C1 segment of cervical spinal cord (tissue), 14 donors: ENCODE data around the gene SMC4.

Source experiments
- DNase-seq, 14 donors: peaks; one replicate each; lab custom pipeline; 2025; lab: John Stamatoyannopoulos, UW

The SMC4 gene

GRCh38 chr3:160394009-160394392 is 5.4 kb upstream of the SMC4 start:
- no peak for DNase-seq

GRCh38 chr3:160395297-160395696 is 4.2 kb upstream of the SMC4 start:
- DNase-seq, result no peak

GRCh38 chr3:160398820-160399124 is 678 bp upstream of the SMC4 start:
- DNase-seq, result no peak

- peak in 5 of 14 donors; percentile 0 to 51 (median 40) for DNase-seq
Observed at GRCh38 chr3:160400030-160400701, 716 bp downstream of the SMC4 start.

- DNase-seq, result no peak
Observed at GRCh38 chr3:160400702-160401150, 1.3 kb downstream of the SMC4 start.

- DNase-seq, result no peak
Observed at GRCh38 chr3:160401291-160402095, 2.0 kb downstream of the SMC4 start.

- DNase-seq, result no peak
Observed at GRCh38 chr3:160402221-160403027, 3.0 kb downstream of the SMC4 start.

GRCh38 chr3:160403028-160403545 is 3.6 kb downstream of the SMC4 start:
- DNase-seq, result no peak

GRCh38 chr3:160403796-160404470 is 4.5 kb downstream of the SMC4 start:
- DNase-seq, result no peak

- DNase-seq, result no peak
Observed at GRCh38 chr3:160409812-160410610, 10.6 kb downstream of the SMC4 start.

GRCh38 chr3:160412477-160412876 is 13.0 kb downstream of the SMC4 start:
- DNase-seq, result no peak

- peak in 10 of 14 donors; percentile 5 to 48 (median 22) for DNase-seq
Observed at GRCh38 chr3:160413613-160414248, 14.3 kb downstream of the SMC4 start.

- DNase-seq, result no peak
Observed at GRCh38 chr3:160417311-160417710, 17.9 kb downstream of the SMC4 start.

GRCh38 chr3:160427832-160428424 is 28.5 kb downstream of the SMC4 start:
- DNase-seq, result no peak

GRCh38 chr3:160434071-160434470 is 34.6 kb downstream of the SMC4 start:
- DNase-seq, result no peak

- DNase-seq, result no peak
Observed at GRCh38 chr3:160435095-160435494, 35.6 kb downstream of the SMC4 start.

- no peak for DNase-seq
Observed at GRCh38 chr3:160435747-160436146, 36.3 kb downstream of the SMC4 start.

GRCh38 chr3:160437083-160437455 is 37.6 kb downstream of the SMC4 start:
- DNase-seq, result no peak

GRCh38 chr3:160440687-160441086 is 41.2 kb downstream of the SMC4 start:
- no peak for DNase-seq

- DNase-seq, result no peak
Observed at GRCh38 chr3:160444411-160444810, 45.0 kb downstream of the SMC4 start.
